Activated gamma-delta T cell treated with anti-CD3 and anti-CD28 coated beads, Interleukin-2, amount 50 U/mL, for 16 hours (primary cell): ENCODE data around the gene TTBK2.

Source experiments
- DNase-seq: peaks from one replicate; pipeline ENCODE4 v3.0.0-alpha.2; 2020; ENCODE audit warnings: low read depth

Gene TTBK2

GRCh38 chr15:42725331-42725903, 195.2 kb downstream of the TTBK2 start:
- DNase-seq: no peak

GRCh38 chr15:42724276-42724675, 196.3 kb downstream of the TTBK2 start:
- no peak for DNase-seq

- no peak for DNase-seq
Measured at GRCh38 chr15:42723068-42723467, 197.5 kb downstream of the TTBK2 start.

- DNase-seq: no peak
Measured at GRCh38 chr15:42721916-42722315, 198.7 kb downstream of the TTBK2 start.

GRCh38 chr15:42721016-42721415, 199.6 kb downstream of the TTBK2 start:
- no peak for DNase-seq

- DNase-seq: no peak
Measured at GRCh38 chr15:42720071-42720470, 200.5 kb downstream of the TTBK2 start.

- DNase-seq: no peak
Measured at GRCh38 chr15:42719043-42719442, 201.5 kb downstream of the TTBK2 start.

GRCh38 chr15:42716626-42717025, 204.0 kb downstream of the TTBK2 start:
- DNase-seq: no peak

GRCh38 chr15:42716125-42716524, 204.5 kb downstream of the TTBK2 start:
- no peak for DNase-seq

GRCh38 chr15:42712584-42712983, 208.0 kb downstream of the TTBK2 start:
- DNase-seq: no peak

- DNase-seq: no peak
Measured at GRCh38 chr15:42711746-42712145, 208.8 kb downstream of the TTBK2 start.

GRCh38 chr15:42710662-42711061, 209.9 kb downstream of the TTBK2 start:
- no peak for DNase-seq

- DNase-seq: no peak
Measured at GRCh38 chr15:42707873-42708544, 212.6 kb downstream of the TTBK2 start.

GRCh38 chr15:42707068-42707467, 213.5 kb downstream of the TTBK2 start:
- DNase-seq: no peak

- no peak for DNase-seq
Measured at GRCh38 chr15:42705336-42705735, 215.2 kb downstream of the TTBK2 start.

GRCh38 chr15:42704492-42704926, 216.1 kb downstream of the TTBK2 start:
- DNase-seq: peak; percentile 25

- DNase-seq: no peak
Measured at GRCh38 chr15:42696626-42697025, 224.0 kb downstream of the TTBK2 start.

GRCh38 chr15:42695527-42696071, 225.0 kb downstream of the TTBK2 start:
- DNase-seq: no peak

GRCh38 chr15:42694398-42694797, 226.2 kb downstream of the TTBK2 start:
- DNase-seq: no peak

GRCh38 chr15:42693942-42694341, 226.6 kb downstream of the TTBK2 start:
- no peak for DNase-seq

- DNase-seq: no peak
Measured at GRCh38 chr15:42693496-42693895, 227.1 kb downstream of the TTBK2 start.

GRCh38 chr15:42692997-42693396, 227.6 kb downstream of the TTBK2 start:
- DNase-seq: no peak

- DNase-seq: no peak
Measured at GRCh38 chr15:42692536-42692935, 228.0 kb downstream of the TTBK2 start.

- no peak for DNase-seq
Measured at GRCh38 chr15:42691770-42692169, 228.8 kb downstream of the TTBK2 start.
